Caco-2 (cell line): Measurements from ENCODE around the gene PINK1. TPM values are rescaled to one million over a fixed set of nuclear protein-coding genes. Genes with fewer than 3 reads are reported as not detected.

Experiments
- BruUV-seq: library from RNA; stranded (reverse); fragments of 400-500 nt; replicated peaks from 2 replicates; lab custom pipeline; 2021; lab: Mats Ljungman, UMichigan
- CTCF ChIA-PET: fragments of 300-600 bp; sonication (Branson Sonifier 250); formaldehyde crosslinking; loops from one replicate; lab custom pipeline; 2022; ENCODE audit warnings: antibody characterized with exemption; lab: Charles Lee
- POLR2A ChIA-PET: fragments of 300-600 bp; sonication (Branson Sonifier 250); formaldehyde crosslinking; loops from one replicate; lab custom pipeline; 2022; ENCODE audit warnings: antibody characterized with exemption; lab: Charles Lee
- DNase-seq, 2 experiments: peaks; one replicate each; pipeline versions ENCODE4 v3.0.0 to v3.0.0-alpha.2; 2020 to 2022
- H3K27me3 ChIP-seq: replicated peaks from 2 replicates; pipeline ENCODE4 v1.6.0; 2011; ENCODE audit warnings: low read length; ENCODE audit not compliant: control insufficient read depth, insufficient read depth
- H3K36me3 ChIP-seq: 2 replicates; pipeline ENCODE4 v1.5.1; 2011; ENCODE audit warnings: low read length; ENCODE audit not compliant: control insufficient read depth, insufficient read depth
- H3K4me1 ChIP-seq: fragments of 250-450 bp; sonication (Bioruptor Pico); 2 replicates; pipeline ENCODE4 v1.5.1; 2020; ENCODE audit warnings: mild to moderate bottlenecking
- H3K4me3 ChIP-seq: 2 replicates; pipeline ENCODE4 v1.5.1; 2011; ENCODE audit warnings: low read depth, mild to moderate bottlenecking, control low read depth, low read length
- H3K9me3 ChIP-seq: fragments of 250-450 bp; sonication (Bioruptor Pico); 2 replicates; pipeline ENCODE4 v1.5.1; 2020; ENCODE audit warnings: mild to moderate bottlenecking, moderate library complexity
- H3K27ac Mint-ChIP-seq: one replicate; pipeline ENCODE4 v1.8.0; 2022; ENCODE audit warnings: mixed read lengths; ENCODE audit not compliant: unreplicated experiment
- H3K27me3 Mint-ChIP-seq: one replicate; pipeline ENCODE4 v1.8.0; 2022; ENCODE audit warnings: mixed read lengths; ENCODE audit not compliant: insufficient read depth, unreplicated experiment
- H3K36me3 Mint-ChIP-seq: one replicate; pipeline ENCODE4 v1.8.0; 2022; ENCODE audit warnings: mild to moderate bottlenecking, mixed read lengths; ENCODE audit not compliant: insufficient read depth, unreplicated experiment
- H3K4me1 Mint-ChIP-seq: one replicate; pipeline ENCODE4 v1.8.0; 2022; ENCODE audit warnings: low read depth, mixed read lengths; ENCODE audit not compliant: unreplicated experiment
- H3K4me3 Mint-ChIP-seq: one replicate; pipeline ENCODE4 v1.8.0; 2022; ENCODE audit warnings: mild to moderate bottlenecking, moderate library complexity, mixed read lengths; ENCODE audit not compliant: unreplicated experiment
- H3K9me3 Mint-ChIP-seq: one replicate; pipeline ENCODE4 v1.8.0; 2022; ENCODE audit warnings: mixed read lengths; ENCODE audit not compliant: unreplicated experiment
- intact Hi-C: fragments of 100-400 bp; cut with micrococcal nuclease; formaldehyde crosslinking; loops from one replicate; pipeline ENCODE4 v1.10.0; 2022; ENCODE audit not compliant: unreplicated experiment
- total RNA-seq: library from RNA; stranded (reverse); gene quantifications from 2 replicates; pipeline ENCODE4 v1.2.3, GENCODE V29; 2022
- TF ChIP-seq, protein P1 (sequence below), 2 experiments: fragments of 200-600 bp in 1 of 2; IDR thresholded peaks; 1 replicate in 1 of 2; 2 replicates in 1 of 2; pipeline versions ENCODE4 v1.5.1 to v1.8.0; 2011 to 2022; ENCODE audit warnings: antibody characterized with exemption in 1 of 2, control low read depth in 1 of 2, inconsistent platforms in 1 of 2, low read depth in 1 of 2, low read length in 1 of 2, mild to moderate bottlenecking in 1 of 2, moderate library complexity in 1 of 2; ENCODE audit not compliant: insufficient read depth in 1 of 2, severe bottlenecking in 1 of 2, unreplicated experiment in 1 of 2

Gene PINK1
- total RNA-seq, 1 experiment from 2014 or later, result 23.2 TPM

DNA sequence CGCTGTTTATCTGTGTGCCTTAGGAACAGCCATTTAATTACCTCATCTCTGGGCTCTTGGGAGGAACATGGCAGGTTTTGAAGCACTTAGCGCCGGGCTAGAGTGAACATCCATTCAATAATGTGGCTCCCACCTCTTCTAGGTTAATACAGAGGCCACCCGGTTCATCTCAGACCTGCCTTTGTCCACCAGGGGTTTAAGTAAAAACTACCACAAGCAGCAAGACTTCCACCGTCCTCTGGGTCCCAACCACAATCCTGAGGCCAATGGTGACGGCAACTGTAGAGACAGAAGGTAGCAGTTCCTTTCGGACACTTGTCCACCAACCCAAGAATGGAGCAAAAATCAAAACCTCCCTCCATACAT is 28.8 kb downstream of the PINK1 start:
- CTCF ChIA-PET, result interaction anchor here (0.5 to 1.8 kb wide), 5 partner anchors 21 to 152 kb away, joined by 3 to 12 read pairs (median 3); no protein-coding TSS in a partner anchor
- DNase-seq, result no peak
- Histone ChIP-seq H3K36me3 (no peaks in the 10 kb centered on the region), H3K4me3 (peak overlapping the region; percentile 75), H3K27me3 (no peaks in the 10 kb centered on the region), H3K4me1 (no peaks in the 10 kb centered on the region), H3K9me3 (no peaks in the 10 kb centered on the region)
- Mint-ChIP-seq H3K27ac (peak overlapping the region; percentile 95), H3K27me3 (no peaks in the 10 kb centered on the region), H3K4me3 (peak overlapping the region; percentile 95), H3K36me3 (peaks cover 37% of the 10 kb centered on the region), H3K9me3 (no peaks in the 10 kb centered on the region), H3K4me1 (peaks cover 19% of the 10 kb centered on the region)
- BruUV-seq, result TSS peak; percentile 88
- POLR2A ChIA-PET, result interaction anchor here (1.9 kb wide), 1 partner anchor 125 kb away, joined by 6 read pairs; the partner anchor contains the start of gene HP1BP3
- intact Hi-C loops, result no loop called here
- TF ChIP-seq, protein P1, sequence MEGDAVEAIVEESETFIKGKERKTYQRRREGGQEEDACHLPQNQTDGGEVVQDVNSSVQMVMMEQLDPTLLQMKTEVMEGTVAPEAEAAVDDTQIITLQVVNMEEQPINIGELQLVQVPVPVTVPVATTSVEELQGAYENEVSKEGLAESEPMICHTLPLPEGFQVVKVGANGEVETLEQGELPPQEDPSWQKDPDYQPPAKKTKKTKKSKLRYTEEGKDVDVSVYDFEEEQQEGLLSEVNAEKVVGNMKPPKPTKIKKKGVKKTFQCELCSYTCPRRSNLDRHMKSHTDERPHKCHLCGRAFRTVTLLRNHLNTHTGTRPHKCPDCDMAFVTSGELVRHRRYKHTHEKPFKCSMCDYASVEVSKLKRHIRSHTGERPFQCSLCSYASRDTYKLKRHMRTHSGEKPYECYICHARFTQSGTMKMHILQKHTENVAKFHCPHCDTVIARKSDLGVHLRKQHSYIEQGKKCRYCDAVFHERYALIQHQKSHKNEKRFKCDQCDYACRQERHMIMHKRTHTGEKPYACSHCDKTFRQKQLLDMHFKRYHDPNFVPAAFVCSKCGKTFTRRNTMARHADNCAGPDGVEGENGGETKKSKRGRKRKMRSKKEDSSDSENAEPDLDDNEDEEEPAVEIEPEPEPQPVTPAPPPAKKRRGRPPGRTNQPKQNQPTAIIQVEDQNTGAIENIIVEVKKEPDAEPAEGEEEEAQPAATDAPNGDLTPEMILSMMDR (IDR thresholded peaks at IDR 0.05; ENCODE audit: insufficient read depth in 1 of 2, low read depth in 1 of 2, low read length in 1 of 2, severe bottlenecking in 1 of 2, unreplicated experiment in 1 of 2), result no peak

DNA sequence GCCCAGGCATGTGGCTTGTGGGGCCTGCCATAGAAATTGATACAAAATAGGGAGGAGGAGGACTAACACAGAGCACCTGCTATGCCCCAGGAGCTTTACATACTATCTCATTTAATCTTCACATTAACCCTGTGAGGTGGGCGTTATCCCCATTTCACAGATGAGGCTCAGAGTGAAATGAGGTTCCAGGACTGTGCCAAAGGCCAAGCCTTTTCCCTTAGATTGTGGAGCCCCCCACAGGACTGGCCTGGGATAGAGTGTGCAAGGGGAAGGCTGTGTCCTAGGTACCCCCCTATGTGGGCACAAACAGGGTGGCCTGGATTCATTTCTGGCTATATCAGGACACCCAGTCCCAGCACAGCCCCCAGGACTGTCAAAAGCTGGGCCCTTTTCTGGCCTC is 30.1 kb downstream of the PINK1 start:
- BruUV-seq, result no TSS peak
- H3K4me1 Mint-ChIP-seq, result peaks cover 19% of the 10 kb centered on the region
- Histone ChIP-seq H3K9me3 (no peaks in the 10 kb centered on the region), H3K4me1 (no peaks in the 10 kb centered on the region), H3K27me3 (no peaks in the 10 kb centered on the region), H3K4me3 (no peak overlapping the region), H3K36me3 (no peaks in the 10 kb centered on the region)
- ChIA-PET CTCF (no interaction called here), POLR2A (no interaction called here)
- no peak for DNase-seq
- H3K4me3 Mint-ChIP-seq, result peak overlapping the region; percentile 95
- H3K27ac Mint-ChIP-seq, result no peak overlapping the region
- intact Hi-C loops, result no loop called here
- H3K27me3 Mint-ChIP-seq, result no peaks in the 10 kb centered on the region
- no peaks in the 10 kb centered on the region for H3K9me3 Mint-ChIP-seq
- TF ChIP-seq, protein P1 (IDR thresholded peaks at IDR 0.05; ENCODE audit: insufficient read depth in 1 of 2, low read depth in 1 of 2, low read length in 1 of 2, severe bottlenecking in 1 of 2, unreplicated experiment in 1 of 2), result no peak
- peaks cover 31% of the 10 kb centered on the region for H3K36me3 Mint-ChIP-seq

DNA sequence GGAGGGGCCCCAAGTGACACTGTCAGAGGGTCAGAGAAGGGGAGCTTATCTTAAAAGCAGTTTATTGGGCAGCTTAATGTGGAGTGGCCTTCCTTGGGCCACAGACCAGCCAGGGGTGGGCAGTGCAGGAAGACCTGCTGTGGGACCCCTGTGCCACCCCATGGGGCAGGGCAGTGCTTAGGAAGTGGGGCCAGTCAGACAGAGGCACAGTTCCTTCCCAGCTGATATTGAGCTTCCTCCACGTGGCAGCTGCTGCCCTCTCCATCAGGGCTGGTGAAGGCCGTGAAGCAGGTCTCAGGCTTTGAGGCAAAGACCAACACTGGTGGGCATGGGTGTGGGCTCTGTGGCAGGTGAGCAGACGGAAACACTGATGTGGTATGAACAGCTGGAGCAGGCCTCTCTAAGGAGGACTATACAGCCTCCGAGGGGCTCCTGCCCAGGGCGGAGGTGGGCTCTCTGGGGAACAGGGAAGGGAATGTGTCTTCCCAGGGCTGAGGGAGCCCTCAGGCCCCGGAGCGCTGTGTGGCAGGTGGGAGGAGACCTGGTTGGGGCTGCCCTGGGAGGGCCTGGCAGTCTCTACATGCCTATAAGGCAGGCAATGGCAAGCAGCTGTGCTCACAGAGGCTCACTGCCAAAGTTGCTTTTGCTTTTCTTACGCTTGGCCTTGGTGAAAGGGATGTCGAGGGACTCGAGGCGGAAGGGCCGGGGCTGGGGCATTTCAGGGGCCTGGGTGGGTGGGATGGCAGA is 30.9 kb downstream of the PINK1 start:
- Histone ChIP-seq H3K4me3 (no peak overlapping the region), H3K9me3 (no peaks in the 10 kb centered on the region), H3K4me1 (no peaks in the 10 kb centered on the region), H3K27me3 (no peaks in the 10 kb centered on the region), H3K36me3 (no peaks in the 10 kb centered on the region)
- TF ChIP-seq, protein P1 (IDR thresholded peaks at IDR 0.05; ENCODE audit: insufficient read depth in 1 of 2, low read depth in 1 of 2, low read length in 1 of 2, severe bottlenecking in 1 of 2, unreplicated experiment in 1 of 2), result no peak
- no peak overlapping the region for H3K4me3 Mint-ChIP-seq
- no TSS peak for BruUV-seq
- CTCF ChIA-PET, result no interaction called here
- POLR2A ChIA-PET, result no interaction called here
- intact Hi-C loops, result no loop called here
- H3K36me3 Mint-ChIP-seq, result peaks cover 23% of the 10 kb centered on the region
- H3K27me3 Mint-ChIP-seq, result no peaks in the 10 kb centered on the region
- H3K9me3 Mint-ChIP-seq, result no peaks in the 10 kb centered on the region
- DNase-seq, result no peak
- peaks cover 19% of the 10 kb centered on the region for H3K4me1 Mint-ChIP-seq
- H3K27ac Mint-ChIP-seq, result no peak overlapping the region
